ENCODE measurements around the gene RASAL2.

RASAL2 gene

DNA sequence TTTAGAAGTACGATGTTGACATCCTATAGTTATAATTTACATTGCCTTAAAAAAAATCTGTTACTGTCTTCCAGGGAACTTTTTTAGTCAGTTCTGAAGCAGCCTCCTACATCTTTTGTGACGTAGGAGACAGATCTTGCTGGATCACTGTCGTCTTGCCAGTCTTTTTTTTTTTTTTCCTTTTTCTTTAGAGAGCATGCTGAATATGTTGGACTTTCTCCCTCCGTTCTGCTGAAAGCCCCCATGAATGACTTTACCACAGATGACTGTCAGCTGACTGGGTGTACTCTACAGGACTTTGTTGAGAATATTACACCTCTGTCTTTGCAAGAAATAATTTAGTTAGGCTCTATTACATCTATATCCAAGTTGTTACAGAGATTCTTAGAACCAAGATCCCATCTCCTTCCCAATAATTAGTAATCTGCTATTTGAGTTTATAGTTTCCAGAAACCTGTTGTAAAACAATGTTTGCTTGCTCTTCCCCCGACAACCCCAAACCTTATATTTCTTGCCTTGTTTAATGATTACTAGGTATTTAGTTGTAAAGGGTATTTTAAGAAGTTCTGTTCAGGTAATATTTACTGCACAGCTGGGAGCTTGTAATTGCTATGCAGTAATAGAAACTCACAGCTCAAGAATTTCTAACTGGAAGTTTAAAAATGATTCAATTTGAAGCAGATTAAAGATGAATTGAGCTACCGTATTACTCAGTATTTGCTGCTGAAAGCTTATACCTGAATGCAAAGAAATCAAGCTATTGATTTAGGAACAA is 61.8 kb downstream of the RASAL2 start:
- H3K9me3 Mint-ChIP-seq, result peaks cover 7% of the 10 kb centered on the region
- ATAC-seq, result no peak
- H3K4me3 Mint-ChIP-seq, result no peak overlapping the region
- no peak overlapping the region for H3K27ac Mint-ChIP-seq
- H3K4me1 Mint-ChIP-seq, result no peaks in the 10 kb centered on the region
- no peak for DNase-seq (ENCODE audit: low spot score in 2 of 2)
- H3K36me3 Mint-ChIP-seq, result no peaks in the 10 kb centered on the region

DNA sequence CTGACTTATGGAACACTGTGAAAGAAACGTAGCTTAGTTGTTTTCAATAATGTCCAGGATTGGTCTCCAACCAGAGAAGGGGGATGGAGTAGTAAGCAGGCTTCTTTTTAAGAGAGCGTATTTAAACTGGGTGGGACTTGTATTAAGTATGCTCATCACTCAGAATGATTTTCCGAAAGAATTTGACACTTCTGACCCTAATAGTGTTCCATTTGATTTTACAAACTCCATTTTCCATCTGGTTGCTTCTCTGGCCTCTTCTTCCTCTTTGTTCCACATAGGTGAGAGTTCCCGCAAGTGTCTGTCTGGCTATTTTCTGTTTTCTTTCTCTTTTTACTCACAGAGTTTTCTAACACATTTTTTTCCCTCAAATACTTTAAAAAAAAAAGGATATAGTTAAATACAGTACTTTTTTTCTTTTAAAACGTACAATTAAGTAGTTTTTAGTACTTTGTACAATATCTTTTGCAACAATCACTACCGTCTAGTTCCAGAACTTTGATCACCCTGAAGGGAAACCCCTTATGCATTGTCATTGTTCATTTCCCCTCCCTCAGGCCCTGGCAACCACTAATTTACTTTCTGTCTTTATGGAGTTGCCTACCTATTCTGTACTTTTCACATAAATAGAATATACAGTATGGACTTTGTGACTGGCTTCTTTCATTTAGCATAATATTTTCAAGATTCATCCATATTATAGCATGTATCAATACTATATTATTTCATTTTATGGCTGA is 67.0 kb downstream of the RASAL2 start:
- no peak overlapping the region for H3K4me3 Mint-ChIP-seq
- H3K9me3 Mint-ChIP-seq, result peaks cover 3% of the 10 kb centered on the region
- H3K4me1 Mint-ChIP-seq, result no peaks in the 10 kb centered on the region
- H3K27ac Mint-ChIP-seq, result no peak overlapping the region
- ATAC-seq (no peak), DNase-seq (ENCODE audit: low spot score in 2 of 2) (no peak)
- H3K36me3 Mint-ChIP-seq, result no peaks in the 10 kb centered on the region

DNA sequence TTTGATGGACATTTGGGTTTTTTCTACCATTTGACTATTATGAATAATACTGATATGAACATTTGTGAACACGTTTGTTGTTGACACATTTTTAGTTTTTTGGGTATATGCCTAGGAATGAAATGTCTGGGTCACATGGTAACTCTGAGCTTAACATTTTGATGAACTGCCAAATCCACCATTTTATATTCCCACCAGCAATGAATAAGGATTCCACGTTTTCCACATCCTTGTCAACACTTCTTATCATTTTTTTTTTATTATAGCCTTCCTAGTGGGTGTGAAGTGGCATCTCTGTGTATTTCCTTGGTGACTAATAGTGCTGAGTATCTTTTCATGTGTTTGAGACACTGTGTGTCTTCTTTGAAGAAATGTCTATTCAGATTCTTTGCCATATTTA is 67.6 kb downstream of the RASAL2 start:
- no peak for DNase-seq (ENCODE audit: low spot score in 2 of 2)
- H3K36me3 Mint-ChIP-seq, result no peaks in the 10 kb centered on the region
- no peak for ATAC-seq
- H3K4me1 Mint-ChIP-seq, result no peaks in the 10 kb centered on the region
- no peak overlapping the region for H3K4me3 Mint-ChIP-seq
- H3K9me3 Mint-ChIP-seq, result no peaks in the 10 kb centered on the region
- no peak overlapping the region for H3K27ac Mint-ChIP-seq

DNA sequence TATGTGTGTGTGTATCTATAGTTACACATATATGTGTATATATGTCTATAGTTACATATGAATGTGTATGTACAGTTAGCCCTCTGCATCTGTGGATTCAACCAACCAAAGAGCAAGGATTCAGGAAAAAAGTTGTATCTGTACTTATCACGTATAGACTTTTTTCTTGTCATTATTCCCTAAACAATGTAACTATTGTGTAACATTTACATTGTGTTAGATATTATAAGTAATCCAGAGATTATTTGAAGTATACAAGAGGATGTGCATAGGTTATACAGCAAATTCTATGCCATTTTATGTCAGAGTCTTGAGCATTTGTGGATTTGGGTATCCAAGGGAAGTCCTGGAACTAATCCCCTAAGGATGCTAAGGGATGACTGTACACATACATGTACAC is 71.3 kb downstream of the RASAL2 start:
- H3K27ac Mint-ChIP-seq, result no peak overlapping the region
- no peaks in the 10 kb centered on the region for H3K9me3 Mint-ChIP-seq
- ATAC-seq (no peak), DNase-seq (ENCODE audit: low spot score in 2 of 2) (no peak)
- H3K4me1 Mint-ChIP-seq, result no peaks in the 10 kb centered on the region
- H3K4me3 Mint-ChIP-seq, result no peak overlapping the region
- H3K36me3 Mint-ChIP-seq, result no peaks in the 10 kb centered on the region

DNA sequence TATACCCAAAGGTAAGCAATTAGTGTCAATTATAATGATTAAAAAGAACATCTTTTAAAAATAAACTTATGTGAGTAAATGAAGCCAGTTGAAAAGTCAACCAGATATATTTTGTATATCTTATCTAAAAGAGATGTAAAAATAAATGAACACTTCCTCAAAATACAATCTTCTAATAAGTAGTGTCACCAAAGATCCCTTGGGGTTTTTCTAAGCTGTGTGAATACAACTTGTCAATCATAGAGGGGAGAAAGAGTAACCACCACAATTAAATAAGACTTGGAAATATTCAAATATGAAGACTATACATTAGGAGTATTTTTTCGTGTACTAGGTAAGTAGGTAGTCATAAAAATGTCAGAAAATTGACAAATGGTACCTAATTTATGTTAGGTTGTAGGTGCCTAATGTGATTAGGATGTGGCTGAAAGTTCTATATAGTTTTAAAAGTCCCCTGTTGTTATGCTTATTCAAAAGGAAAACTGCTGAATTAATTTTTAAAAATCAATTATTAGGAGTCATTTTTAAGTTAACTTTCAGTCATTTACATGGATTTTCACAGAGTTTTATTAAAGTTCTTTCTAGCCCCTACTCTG is 72.6 kb downstream of the RASAL2 start:
- no peaks in the 10 kb centered on the region for H3K36me3 Mint-ChIP-seq
- ATAC-seq (no peak), DNase-seq (ENCODE audit: low spot score in 2 of 2) (no peak)
- no peaks in the 10 kb centered on the region for H3K9me3 Mint-ChIP-seq
- H3K4me3 Mint-ChIP-seq, result no peak overlapping the region
- no peaks in the 10 kb centered on the region for H3K4me1 Mint-ChIP-seq
- H3K27ac Mint-ChIP-seq, result no peak overlapping the region

DNA sequence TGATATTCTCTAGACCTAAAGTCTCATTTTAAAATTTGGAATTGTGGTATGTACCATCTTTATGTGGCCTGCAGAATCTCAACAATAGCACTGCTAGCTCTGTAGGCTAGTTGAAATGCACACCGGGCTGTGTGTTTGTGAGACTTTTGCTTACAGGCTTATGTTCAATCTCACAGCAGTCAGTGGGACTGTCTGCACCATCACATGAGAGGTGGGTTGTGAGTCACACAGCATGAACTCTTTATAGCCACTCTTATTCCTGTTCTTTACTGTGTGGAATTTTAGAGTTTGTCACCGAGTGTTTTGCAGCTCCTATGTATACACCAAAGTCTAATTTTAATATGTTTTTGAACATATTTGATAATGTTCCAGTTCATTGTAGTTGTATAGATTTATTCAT is 74.6 kb downstream of the RASAL2 start:
- Mint-ChIP-seq H3K4me3 (no peak overlapping the region), H3K27ac (no peak overlapping the region), H3K9me3 (no peaks in the 10 kb centered on the region), H3K4me1 (no peaks in the 10 kb centered on the region), H3K36me3 (no peaks in the 10 kb centered on the region)
- ATAC-seq (no peak), DNase-seq (ENCODE audit: low spot score in 2 of 2) (no peak)

DNA sequence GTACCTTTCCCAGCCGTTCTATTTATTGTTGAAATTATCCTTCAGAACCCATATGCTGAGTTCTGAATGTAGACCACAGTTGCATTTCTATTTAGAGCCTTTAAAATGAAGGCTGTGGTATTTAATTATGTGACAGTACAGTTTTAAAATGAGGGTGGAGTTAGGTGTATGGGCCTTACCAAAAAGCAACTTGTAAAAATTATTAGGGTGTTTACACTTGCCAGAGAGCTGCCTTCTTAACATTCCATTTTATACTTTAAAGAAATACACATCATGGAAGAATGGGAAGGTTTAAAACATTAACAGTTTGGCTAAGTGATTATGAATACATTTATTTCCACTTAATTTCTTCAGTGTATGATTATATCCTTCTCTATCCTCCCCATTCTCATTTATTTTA is 75.7 kb downstream of the RASAL2 start:
- Mint-ChIP-seq H3K27ac (no peak overlapping the region), H3K4me1 (no peaks in the 10 kb centered on the region), H3K9me3 (peaks cover 3% of the 10 kb centered on the region), H3K36me3 (no peaks in the 10 kb centered on the region), H3K4me3 (no peak overlapping the region)
- DNase-seq (ENCODE audit: low spot score in 2 of 2), result no peak
- ATAC-seq, result no peak

DNA sequence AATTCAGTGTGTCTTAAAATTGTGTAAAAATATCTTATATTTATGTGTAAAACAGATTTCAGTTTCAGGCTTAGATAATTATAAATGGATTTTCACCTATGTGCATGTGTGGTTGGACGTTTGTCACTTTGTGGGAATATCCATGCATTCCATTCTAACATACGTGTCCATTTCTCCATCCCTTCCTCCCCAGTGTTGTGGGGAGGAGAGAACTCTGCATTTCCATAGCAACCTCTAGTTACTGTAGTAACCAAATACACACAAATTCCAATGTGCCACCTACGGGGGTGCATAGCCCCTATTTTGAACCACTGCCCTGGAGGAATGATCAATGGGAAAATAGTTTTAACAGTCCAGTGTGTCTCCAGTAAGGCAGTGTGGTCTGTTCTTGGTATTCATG is 79.0 kb downstream of the RASAL2 start:
- no peaks in the 10 kb centered on the region for H3K4me1 Mint-ChIP-seq
- peaks cover 7% of the 10 kb centered on the region for H3K9me3 Mint-ChIP-seq
- ATAC-seq (no peak), DNase-seq (ENCODE audit: low spot score in 2 of 2) (no peak)
- no peaks in the 10 kb centered on the region for H3K36me3 Mint-ChIP-seq
- no peak overlapping the region for H3K27ac Mint-ChIP-seq
- H3K4me3 Mint-ChIP-seq, result no peak overlapping the region

DNA sequence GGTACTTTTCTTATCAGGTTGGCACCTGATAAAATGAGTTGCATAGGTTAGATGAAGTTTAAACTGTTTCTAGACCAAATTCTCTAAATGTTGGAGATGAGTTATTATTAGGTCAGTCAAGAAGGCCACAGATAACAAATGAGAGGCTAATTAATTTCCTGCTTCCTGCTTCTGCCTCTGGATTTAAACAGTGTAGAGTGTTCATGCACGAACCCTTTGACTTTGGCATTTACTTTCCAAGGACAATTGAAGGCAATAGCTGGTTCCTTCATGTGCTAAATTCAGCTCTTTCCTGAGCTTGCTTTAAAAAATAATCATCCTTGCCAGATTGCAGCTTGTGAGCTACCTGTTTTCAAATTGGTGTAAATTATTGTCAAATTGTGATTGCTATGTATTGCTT is 80.6 kb downstream of the RASAL2 start:
- H3K4me1 Mint-ChIP-seq, result no peaks in the 10 kb centered on the region
- no peaks in the 10 kb centered on the region for H3K36me3 Mint-ChIP-seq
- ATAC-seq (no peak), DNase-seq (ENCODE audit: low spot score in 2 of 2) (no peak)
- no peak overlapping the region for H3K4me3 Mint-ChIP-seq
- H3K27ac Mint-ChIP-seq, result no peak overlapping the region
- H3K9me3 Mint-ChIP-seq, result peaks cover 11% of the 10 kb centered on the region

DNA sequence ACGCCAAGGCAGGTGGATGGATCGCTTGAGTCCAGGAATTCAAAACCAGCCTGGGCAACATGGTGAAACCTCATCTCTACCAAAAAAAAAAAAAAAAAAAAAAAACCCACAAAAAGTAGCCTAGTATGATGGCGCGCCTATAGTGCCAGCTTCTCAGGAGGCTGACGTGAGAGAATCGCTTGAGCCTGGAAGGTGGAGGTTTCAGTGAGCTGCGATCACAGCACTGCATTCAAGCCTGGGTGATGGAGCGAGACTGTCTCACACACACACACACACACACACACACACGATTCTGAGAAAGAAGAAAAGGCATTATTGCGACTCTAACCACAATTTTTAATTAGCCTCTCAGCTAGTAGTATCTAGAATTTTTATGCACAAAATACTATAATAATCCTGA is 86.5 kb downstream of the RASAL2 start:
- Mint-ChIP-seq H3K4me3 (no peak overlapping the region), H3K36me3 (no peaks in the 10 kb centered on the region), H3K9me3 (peaks cover 16% of the 10 kb centered on the region), H3K27ac (no peak overlapping the region), H3K4me1 (no peaks in the 10 kb centered on the region)
- ATAC-seq (no peak), DNase-seq (ENCODE audit: low spot score in 2 of 2) (no peak)

DNA sequence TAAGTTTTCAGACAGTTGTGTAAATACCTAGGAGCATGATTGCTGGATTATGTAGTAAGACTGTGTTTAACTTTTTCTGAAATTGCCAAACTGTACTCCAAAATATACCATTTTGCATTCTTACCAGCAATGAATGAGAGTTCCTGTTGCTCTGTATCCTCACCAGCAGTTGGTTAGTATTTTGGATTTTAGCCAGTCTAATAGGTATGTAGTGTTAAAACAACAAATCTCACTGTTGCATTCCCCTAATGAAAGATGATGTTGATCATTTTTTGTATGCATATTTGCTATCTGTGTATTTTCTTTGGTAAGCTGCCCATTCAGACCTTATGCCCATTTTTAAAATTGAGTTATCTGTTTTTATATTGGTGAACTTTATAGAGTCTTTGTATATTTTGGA is 89.9 kb downstream of the RASAL2 start:
- no peaks in the 10 kb centered on the region for H3K36me3 Mint-ChIP-seq
- ATAC-seq (no peak), DNase-seq (ENCODE audit: low spot score in 2 of 2) (no peak)
- no peak overlapping the region for H3K4me3 Mint-ChIP-seq
- H3K4me1 Mint-ChIP-seq, result no peaks in the 10 kb centered on the region
- H3K27ac Mint-ChIP-seq, result no peak overlapping the region
- H3K9me3 Mint-ChIP-seq, result peaks cover 22% of the 10 kb centered on the region

DNA sequence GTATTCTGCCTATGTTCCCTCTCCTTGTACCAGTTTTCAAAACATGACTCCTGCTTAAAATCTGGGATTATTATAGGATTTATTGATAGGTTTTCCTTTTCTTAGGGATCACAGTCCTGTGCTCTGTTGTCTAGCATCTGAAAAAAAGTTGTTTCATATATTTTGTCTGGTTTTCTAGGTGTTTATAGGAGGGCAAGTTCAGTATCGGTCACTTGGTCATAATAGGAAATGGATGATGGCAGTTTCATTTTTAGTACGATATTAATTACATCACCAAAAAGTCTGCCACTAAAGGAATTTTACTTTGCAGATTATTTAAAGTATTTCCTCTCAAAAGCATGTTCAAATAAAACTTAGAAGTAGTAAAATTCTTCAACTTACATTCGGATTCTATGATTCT is 94.4 kb downstream of the RASAL2 start:
- Mint-ChIP-seq H3K36me3 (no peaks in the 10 kb centered on the region), H3K9me3 (peaks cover 15% of the 10 kb centered on the region), H3K4me1 (no peaks in the 10 kb centered on the region), H3K27ac (no peak overlapping the region), H3K4me3 (no peak overlapping the region)
- no peak for ATAC-seq
- DNase-seq (ENCODE audit: low spot score in 2 of 2), result no peak

DNA sequence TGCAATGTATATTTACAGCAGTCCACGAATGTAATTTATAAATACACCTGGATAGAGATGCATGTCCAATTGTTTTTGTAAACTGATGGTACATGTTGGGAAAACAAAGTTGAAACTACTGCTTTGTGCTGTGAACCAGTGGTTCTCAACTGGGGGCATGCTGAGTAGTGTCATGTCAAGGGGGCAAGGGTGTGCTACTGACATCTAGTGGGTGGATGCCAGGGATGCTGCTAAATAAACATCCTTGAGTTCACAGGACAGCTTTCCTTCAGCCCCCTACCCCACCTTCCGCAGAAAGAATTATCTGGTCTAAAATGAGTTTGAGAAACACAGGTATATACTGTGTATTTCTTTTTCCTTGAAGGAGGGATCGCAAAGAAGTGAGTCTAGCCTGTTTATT is 95.9 kb downstream of the RASAL2 start:
- Mint-ChIP-seq H3K27ac (no peak overlapping the region), H3K4me1 (no peaks in the 10 kb centered on the region), H3K36me3 (no peaks in the 10 kb centered on the region), H3K4me3 (no peak overlapping the region), H3K9me3 (peaks cover 13% of the 10 kb centered on the region)
- ATAC-seq (no peak), DNase-seq (ENCODE audit: low spot score in 2 of 2) (no peak)

DNA sequence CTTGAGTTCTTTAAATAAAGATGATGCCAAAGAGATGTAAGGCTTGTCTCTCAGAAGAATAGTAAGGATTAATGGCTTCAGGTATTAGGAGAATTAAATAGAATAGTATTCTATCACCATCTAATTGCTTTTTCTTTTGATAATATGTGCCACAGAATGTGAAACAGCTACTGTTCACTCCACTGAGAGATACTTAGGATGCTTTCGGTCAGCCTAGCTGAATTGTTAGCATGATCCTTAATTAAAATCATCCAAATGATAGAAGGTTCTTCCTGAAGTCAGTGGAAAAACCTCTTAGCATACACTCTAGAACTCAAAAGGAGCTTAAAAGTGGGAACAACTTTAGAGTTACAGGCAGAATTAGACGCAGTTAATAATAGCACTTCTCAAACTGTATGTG is 97.0 kb downstream of the RASAL2 start:
- H3K27ac Mint-ChIP-seq, result no peak overlapping the region
- no peaks in the 10 kb centered on the region for H3K4me1 Mint-ChIP-seq
- ATAC-seq (no peak), DNase-seq (ENCODE audit: low spot score in 2 of 2) (no peak)
- no peak overlapping the region for H3K4me3 Mint-ChIP-seq
- peaks cover 12% of the 10 kb centered on the region for H3K9me3 Mint-ChIP-seq
- no peaks in the 10 kb centered on the region for H3K36me3 Mint-ChIP-seq

DNA sequence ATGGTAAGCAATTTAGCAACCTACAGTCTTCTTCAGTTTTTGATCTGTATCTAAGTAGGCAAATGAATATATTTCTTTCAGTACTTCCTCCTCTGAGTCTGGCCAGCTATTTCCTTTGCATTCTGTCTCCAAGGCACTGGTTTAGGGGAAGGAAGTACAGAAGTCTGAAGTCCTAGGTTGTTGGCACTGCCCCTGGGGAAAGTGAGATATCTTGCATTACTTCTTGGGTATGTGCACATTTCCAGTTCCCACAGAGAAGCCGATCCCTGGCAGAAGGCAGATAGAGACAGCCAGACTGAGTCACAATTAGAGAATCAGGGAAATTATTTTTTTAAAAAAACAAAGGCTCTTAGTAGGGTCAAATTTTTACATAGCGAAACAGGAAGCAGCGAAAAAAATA is 98.8 kb downstream of the RASAL2 start:
- H3K4me1 Mint-ChIP-seq, result no peaks in the 10 kb centered on the region
- ATAC-seq, result no peak

DNA sequence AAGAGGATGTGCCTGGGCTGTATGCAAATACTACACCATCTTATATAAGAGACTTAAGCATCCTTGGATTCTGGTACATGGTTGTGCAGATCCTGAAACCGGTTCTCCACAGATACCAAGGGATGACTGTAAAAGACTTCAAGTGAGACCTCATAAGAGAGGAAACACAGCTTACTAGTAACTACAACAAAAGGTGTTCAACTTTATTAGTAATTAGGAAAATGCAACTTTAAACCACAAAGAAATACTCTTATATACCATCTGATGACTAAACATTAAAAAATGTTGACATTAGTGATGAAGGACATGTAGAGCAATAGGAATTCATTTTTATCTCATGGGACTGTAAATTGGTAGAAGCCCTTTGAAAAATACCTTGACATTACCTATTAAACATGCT is 102.7 kb downstream of the RASAL2 start:
- peaks cover 9% of the 10 kb centered on the region for H3K9me3 Mint-ChIP-seq
- no peak overlapping the region for H3K4me3 Mint-ChIP-seq
- no peaks in the 10 kb centered on the region for H3K36me3 Mint-ChIP-seq
- no peaks in the 10 kb centered on the region for H3K4me1 Mint-ChIP-seq
- no peak for DNase-seq (ENCODE audit: low spot score in 2 of 2)
- no peak for ATAC-seq
- H3K27ac Mint-ChIP-seq, result no peak overlapping the region

More for the DNA sequence above, 98.8 kb downstream of the RASAL2 start:
- Mint-ChIP-seq H3K27ac (no peak overlapping the region), H3K9me3 (peaks cover 7% of the 10 kb centered on the region), H3K4me3 (no peak overlapping the region), H3K36me3 (no peaks in the 10 kb centered on the region)
- no peak for DNase-seq (ENCODE audit: low spot score in 2 of 2)

All from stimulated activated effector memory CD8-positive, alpha-beta T cell treated with anti-CD3 and anti-CD28 coated beads, Interleukin-12 subunit alpha, Interleukin-12 subunit beta, amount 100 ng/mL, for 72 hours (primary cell).